ENCODE data around the gene GRAMD1B.

DNA sequence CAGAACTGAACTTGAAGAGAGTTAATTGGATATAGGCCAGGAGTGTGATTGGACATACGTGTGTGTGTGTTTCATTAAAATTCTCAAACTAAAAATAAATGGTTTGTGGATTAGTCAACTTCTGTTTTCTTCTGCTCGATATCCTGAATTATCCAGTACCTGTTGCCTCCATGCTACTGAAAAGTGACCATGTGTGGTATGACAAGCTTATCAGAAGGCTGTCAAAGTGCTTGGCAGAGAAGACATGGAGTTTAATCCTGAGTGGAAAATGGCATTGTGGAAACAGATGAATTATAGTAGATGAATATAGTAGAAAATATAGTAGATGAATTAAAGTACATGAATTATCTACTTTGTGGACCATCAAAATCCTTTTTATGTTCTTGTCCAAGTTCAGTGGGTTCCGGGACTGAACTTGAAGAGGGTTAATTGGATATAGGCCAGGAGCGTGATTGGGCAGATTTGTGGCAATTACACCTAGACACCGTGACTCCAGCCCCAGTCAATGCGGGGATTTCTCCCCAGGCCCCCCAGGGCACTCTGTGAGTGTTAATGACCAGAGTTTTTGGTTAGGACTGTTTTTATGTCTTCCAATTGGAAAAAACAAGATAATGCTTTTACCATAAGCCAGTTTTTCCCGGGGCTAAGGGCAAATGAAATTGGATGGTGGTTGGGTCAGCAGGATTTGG lies 30.1 kb downstream of the GRAMD1B start:
- TF ChIP-seq, protein P1, sequence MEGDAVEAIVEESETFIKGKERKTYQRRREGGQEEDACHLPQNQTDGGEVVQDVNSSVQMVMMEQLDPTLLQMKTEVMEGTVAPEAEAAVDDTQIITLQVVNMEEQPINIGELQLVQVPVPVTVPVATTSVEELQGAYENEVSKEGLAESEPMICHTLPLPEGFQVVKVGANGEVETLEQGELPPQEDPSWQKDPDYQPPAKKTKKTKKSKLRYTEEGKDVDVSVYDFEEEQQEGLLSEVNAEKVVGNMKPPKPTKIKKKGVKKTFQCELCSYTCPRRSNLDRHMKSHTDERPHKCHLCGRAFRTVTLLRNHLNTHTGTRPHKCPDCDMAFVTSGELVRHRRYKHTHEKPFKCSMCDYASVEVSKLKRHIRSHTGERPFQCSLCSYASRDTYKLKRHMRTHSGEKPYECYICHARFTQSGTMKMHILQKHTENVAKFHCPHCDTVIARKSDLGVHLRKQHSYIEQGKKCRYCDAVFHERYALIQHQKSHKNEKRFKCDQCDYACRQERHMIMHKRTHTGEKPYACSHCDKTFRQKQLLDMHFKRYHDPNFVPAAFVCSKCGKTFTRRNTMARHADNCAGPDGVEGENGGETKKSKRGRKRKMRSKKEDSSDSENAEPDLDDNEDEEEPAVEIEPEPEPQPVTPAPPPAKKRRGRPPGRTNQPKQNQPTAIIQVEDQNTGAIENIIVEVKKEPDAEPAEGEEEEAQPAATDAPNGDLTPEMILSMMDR (IDR thresholded peaks at IDR 0.05), result no peak
- no peak for TF ChIP-seq POLR2A (IDR thresholded peaks at IDR 0.05)
